Measurements from ENCODE around the gene IL10RB. TPM values are rescaled to one million over a fixed set of nuclear protein-coding genes. Genes with fewer than 3 reads are reported as not detected.

Gene IL10RB
- total and polyA plus RNA-seq, 2 of the 13 experiments (the other 11 are each of a cell fraction or from before 2014, with no cell fraction given) = 17.4 to 18.2 TPM

DNA sequence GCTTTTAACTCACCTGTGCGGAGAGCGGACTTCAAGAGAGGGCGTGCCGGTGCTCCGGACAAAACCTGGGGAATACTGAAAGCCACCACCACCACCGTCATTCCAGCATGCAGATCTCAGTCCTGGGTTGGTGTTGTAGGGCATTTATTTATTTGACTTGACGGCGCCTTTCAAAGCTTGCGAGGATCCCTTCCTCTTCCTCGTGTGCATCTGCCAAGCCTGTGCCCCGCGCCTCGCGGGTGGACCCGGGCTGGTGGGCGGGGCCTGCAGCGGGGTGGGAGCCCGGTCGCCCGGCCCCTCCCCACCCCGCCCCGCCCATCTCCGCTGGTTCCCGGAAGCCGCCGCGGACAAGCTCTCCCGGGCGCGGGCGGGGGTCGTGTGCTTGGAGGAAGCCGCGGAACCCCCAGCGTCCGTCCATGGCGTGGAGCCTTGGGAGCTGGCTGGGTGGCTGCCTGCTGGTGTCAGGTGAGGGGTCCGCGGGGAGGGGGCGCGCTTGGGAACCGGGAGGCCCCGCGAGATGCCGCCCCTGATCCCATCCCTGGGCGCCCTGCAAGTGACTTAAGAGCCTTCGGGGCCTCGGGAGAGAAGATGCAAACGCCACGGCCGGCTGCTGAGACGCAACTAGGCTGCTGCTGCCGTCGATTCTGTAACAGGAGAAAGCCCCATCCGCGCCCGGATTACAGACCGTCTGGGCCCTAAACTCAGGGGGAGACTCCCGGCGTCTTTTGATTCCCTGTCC lies at the start of gene IL10RB (continued):
- TF ChIP-seq, protein P1, sequence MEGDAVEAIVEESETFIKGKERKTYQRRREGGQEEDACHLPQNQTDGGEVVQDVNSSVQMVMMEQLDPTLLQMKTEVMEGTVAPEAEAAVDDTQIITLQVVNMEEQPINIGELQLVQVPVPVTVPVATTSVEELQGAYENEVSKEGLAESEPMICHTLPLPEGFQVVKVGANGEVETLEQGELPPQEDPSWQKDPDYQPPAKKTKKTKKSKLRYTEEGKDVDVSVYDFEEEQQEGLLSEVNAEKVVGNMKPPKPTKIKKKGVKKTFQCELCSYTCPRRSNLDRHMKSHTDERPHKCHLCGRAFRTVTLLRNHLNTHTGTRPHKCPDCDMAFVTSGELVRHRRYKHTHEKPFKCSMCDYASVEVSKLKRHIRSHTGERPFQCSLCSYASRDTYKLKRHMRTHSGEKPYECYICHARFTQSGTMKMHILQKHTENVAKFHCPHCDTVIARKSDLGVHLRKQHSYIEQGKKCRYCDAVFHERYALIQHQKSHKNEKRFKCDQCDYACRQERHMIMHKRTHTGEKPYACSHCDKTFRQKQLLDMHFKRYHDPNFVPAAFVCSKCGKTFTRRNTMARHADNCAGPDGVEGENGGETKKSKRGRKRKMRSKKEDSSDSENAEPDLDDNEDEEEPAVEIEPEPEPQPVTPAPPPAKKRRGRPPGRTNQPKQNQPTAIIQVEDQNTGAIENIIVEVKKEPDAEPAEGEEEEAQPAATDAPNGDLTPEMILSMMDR (CRISPR knock-in tag; IDR thresholded peaks at IDR 0.05) = peak; percentile 22; the same call in 1 of the 2 replicates
- TF ChIP-seq SP140L (CRISPR knock-in tag; IDR thresholded peaks at IDR 0.05; ENCODE audit: borderline replicate concordance) (no peak), ZFP62 (CRISPR knock-in tag; IDR thresholded peaks at IDR 0.05) (no peak), SKI (IDR thresholded peaks at IDR 0.05; ENCODE audit: partially characterized antibody) (no peak), ZNF879 (CRISPR knock-in tag; IDR thresholded peaks at IDR 0.05) (no peak), KAT8 (CRISPR knock-in tag; IDR thresholded peaks at IDR 0.05) (no peak), ZFP1 (CRISPR knock-in tag; IDR thresholded peaks at IDR 0.05) (no peak), ZNF383 (CRISPR knock-in tag; IDR thresholded peaks at IDR 0.05; ENCODE audit: borderline replicate concordance) (no peak), ZNF747 (CRISPR knock-in tag; IDR thresholded peaks at IDR 0.05; ENCODE audit: borderline replicate concordance) (no peak), RXRB (CRISPR knock-in tag; IDR thresholded peaks at IDR 0.05; ENCODE audit: borderline replicate concordance) (no peak), ZNF232 (CRISPR knock-in tag; IDR thresholded peaks at IDR 0.05; ENCODE audit: borderline replicate concordance) (no peak), SNAI1 (CRISPR knock-in tag; IDR thresholded peaks at IDR 0.05; ENCODE audit: borderline replicate concordance) (no peak), FOXO1 (CRISPR knock-in tag; IDR thresholded peaks at IDR 0.05) (no peak), HOXA7 (CRISPR knock-in tag; IDR thresholded peaks at IDR 0.05) (no peak), NR2F6 (IDR thresholded peaks at IDR 0.05) (no peak), NR2F6 (CRISPR knock-in tag; IDR thresholded peaks at IDR 0.05) (no peak)
- TF ChIP-seq, protein P2, sequence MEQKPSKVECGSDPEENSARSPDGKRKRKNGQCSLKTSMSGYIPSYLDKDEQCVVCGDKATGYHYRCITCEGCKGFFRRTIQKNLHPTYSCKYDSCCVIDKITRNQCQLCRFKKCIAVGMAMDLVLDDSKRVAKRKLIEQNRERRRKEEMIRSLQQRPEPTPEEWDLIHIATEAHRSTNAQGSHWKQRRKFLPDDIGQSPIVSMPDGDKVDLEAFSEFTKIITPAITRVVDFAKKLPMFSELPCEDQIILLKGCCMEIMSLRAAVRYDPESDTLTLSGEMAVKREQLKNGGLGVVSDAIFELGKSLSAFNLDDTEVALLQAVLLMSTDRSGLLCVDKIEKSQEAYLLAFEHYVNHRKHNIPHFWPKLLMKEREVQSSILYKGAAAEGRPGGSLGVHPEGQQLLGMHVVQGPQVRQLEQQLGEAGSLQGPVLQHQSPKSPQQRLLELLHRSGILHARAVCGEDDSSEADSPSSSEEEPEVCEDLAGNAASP (CRISPR knock-in tag; IDR thresholded peaks at IDR 0.05; ENCODE audit: borderline replicate concordance) = no peak
- TF ChIP-seq, protein P3, sequence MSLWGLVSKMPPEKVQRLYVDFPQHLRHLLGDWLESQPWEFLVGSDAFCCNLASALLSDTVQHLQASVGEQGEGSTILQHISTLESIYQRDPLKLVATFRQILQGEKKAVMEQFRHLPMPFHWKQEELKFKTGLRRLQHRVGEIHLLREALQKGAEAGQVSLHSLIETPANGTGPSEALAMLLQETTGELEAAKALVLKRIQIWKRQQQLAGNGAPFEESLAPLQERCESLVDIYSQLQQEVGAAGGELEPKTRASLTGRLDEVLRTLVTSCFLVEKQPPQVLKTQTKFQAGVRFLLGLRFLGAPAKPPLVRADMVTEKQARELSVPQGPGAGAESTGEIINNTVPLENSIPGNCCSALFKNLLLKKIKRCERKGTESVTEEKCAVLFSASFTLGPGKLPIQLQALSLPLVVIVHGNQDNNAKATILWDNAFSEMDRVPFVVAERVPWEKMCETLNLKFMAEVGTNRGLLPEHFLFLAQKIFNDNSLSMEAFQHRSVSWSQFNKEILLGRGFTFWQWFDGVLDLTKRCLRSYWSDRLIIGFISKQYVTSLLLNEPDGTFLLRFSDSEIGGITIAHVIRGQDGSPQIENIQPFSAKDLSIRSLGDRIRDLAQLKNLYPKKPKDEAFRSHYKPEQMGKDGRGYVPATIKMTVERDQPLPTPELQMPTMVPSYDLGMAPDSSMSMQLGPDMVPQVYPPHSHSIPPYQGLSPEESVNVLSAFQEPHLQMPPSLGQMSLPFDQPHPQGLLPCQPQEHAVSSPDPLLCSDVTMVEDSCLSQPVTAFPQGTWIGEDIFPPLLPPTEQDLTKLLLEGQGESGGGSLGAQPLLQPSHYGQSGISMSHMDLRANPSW (CRISPR knock-in tag; IDR thresholded peaks at IDR 0.05; ENCODE audit: borderline replicate concordance) = no peak
- TF ChIP-seq, protein P4, sequence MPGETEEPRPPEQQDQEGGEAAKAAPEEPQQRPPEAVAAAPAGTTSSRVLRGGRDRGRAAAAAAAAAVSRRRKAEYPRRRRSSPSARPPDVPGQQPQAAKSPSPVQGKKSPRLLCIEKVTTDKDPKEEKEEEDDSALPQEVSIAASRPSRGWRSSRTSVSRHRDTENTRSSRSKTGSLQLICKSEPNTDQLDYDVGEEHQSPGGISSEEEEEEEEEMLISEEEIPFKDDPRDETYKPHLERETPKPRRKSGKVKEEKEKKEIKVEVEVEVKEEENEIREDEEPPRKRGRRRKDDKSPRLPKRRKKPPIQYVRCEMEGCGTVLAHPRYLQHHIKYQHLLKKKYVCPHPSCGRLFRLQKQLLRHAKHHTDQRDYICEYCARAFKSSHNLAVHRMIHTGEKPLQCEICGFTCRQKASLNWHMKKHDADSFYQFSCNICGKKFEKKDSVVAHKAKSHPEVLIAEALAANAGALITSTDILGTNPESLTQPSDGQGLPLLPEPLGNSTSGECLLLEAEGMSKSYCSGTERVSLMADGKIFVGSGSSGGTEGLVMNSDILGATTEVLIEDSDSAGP (CRISPR knock-in tag; IDR thresholded peaks at IDR 0.05; ENCODE audit: borderline replicate concordance) = peak; percentile 49; the same call in 1 of the 2 replicates
- TF ChIP-seq, protein P5, sequence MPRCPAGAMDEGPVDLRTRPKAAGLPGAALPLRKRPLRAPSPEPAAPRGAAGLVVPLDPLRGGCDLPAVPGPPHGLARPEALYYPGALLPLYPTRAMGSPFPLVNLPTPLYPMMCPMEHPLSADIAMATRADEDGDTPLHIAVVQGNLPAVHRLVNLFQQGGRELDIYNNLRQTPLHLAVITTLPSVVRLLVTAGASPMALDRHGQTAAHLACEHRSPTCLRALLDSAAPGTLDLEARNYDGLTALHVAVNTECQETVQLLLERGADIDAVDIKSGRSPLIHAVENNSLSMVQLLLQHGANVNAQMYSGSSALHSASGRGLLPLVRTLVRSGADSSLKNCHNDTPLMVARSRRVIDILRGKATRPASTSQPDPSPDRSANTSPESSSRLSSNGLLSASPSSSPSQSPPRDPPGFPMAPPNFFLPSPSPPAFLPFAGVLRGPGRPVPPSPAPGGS (CRISPR knock-in tag; IDR thresholded peaks at IDR 0.05) = peak; percentile 36; the same call in 1 of the 2 replicates
- TF ChIP-seq, protein P6, sequence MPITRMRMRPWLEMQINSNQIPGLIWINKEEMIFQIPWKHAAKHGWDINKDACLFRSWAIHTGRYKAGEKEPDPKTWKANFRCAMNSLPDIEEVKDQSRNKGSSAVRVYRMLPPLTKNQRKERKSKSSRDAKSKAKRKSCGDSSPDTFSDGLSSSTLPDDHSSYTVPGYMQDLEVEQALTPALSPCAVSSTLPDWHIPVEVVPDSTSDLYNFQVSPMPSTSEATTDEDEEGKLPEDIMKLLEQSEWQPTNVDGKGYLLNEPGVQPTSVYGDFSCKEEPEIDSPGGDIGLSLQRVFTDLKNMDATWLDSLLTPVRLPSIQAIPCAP (CRISPR knock-in tag; IDR thresholded peaks at IDR 0.05; ENCODE audit: low read depth) = no peak
